Stimulated activated CD8-positive, alpha-beta memory T cell treated with anti-CD3 and anti-CD28 coated beads, Interleukin-15, amount 100 ng/mL, for 4 hours (primary cell): ENCODE data around the gene ZMAT3.

Source experiments
- DNase-seq, 2 donors: peaks; one replicate each; pipeline ENCODE4 v3.0.0-alpha.2; 2020; ENCODE audit warnings: low read depth in 2 of 2

The ZMAT3 gene

GRCh38 chr3:179021119-179021903 is 50.3 kb downstream of the ZMAT3 start:
- no peak for DNase-seq

DNA sequence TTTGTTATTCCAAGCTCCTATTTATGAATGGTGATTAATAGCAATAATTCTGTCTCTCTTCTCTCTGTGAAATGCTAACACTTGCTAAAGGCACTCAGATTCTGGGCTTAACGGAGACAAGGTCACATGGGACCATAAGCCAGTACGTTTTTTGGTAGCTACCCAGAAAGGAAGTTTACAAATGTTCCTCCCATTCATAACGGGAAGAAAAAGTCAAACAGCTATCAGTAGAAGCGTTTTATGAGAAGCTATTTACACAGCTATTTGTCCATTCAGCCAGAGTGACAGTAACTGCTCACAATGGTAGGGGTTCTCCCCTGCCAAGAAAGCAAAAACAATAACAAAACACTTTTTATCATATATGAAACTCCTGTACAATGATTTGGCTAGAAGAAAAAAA is 51.5 kb downstream of the ZMAT3 start:
- no peak for DNase-seq

GRCh38 chr3:179018808-179019207 is 52.8 kb downstream of the ZMAT3 start:
- no peak for DNase-seq

GRCh38 chr3:179016979-179017670 is 54.5 kb downstream of the ZMAT3 start:
- DNase-seq, result no peak

DNA sequence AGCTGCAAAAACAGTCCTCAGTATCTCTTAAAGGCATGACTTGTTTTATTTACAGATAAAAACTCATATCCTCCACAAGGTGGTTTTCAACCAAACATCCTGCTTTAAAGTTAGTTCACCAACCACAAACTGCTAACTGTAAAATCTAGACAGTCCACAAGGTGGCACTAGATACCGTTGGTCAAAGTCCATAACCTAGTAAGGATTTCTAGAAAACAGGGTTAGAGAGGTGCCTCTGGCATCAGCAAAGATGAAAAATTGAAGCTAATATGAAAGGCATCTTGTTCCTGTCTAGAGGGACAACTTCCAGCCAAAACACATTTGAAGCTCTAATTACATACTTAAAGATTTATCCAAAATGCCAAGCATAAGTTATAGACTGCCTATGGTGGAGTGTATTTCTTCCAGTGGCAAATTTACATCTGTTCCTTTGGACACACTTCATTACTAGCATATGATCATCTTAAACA is 56.0 kb downstream of the ZMAT3 start:
- peak in 1 of 2 donors; percentile 34 for DNase-seq

DNA sequence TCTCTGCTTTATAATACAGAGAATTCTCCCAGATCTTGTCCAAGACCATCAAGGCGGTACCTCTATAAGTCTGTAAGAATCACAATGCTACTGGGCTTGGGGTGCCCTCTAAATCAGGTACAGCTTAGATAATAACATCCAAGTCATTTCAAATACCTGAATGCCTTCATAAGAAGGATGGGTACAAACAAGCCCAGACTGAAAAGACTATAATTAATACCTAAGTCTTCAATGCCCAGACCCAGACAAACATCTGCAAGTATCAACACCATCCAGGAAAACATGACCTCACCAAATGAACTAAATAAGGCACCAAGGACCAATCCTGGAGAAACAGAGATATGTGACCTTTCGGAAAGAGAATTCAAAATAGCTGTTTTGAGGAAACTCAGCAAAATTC is 65.9 kb downstream of the ZMAT3 start:
- DNase-seq, result no peak

- no peak for DNase-seq
Measured at GRCh38 chr3:179005213-179005612, 66.4 kb downstream of the ZMAT3 start.

GRCh38 chr3:179000659-179001058 is 71.0 kb downstream of the ZMAT3 start:
- no peak for DNase-seq

DNA sequence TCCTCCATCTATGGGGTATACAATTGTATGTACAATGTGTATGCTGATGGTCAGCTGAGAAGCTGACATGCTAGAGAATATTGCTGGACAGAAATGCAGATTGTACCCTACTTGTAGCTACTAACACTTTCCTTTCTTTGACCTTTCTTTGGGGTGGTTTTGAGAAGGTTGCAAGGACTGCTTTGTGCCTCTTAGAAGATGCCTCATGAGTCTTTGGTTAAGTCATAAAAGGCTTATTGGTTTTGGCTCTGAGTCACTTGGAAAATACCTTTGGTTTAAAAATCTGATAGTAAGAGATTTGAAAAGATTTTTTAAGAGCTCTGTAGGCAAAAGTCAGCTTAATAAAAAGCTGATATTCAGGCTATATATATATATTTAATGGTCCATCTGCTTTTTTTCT is 71.5 kb downstream of the ZMAT3 start:
- DNase-seq, result no peak

- DNase-seq, result no peak
Measured at GRCh38 chr3:178996399-178996798, 75.2 kb downstream of the ZMAT3 start.

- no peak for DNase-seq
Measured at GRCh38 chr3:178990293-178990692, 81.3 kb downstream of the ZMAT3 start.

- DNase-seq, result no peak
Measured at GRCh38 chr3:178989821-178990220, 81.8 kb downstream of the ZMAT3 start.

DNA sequence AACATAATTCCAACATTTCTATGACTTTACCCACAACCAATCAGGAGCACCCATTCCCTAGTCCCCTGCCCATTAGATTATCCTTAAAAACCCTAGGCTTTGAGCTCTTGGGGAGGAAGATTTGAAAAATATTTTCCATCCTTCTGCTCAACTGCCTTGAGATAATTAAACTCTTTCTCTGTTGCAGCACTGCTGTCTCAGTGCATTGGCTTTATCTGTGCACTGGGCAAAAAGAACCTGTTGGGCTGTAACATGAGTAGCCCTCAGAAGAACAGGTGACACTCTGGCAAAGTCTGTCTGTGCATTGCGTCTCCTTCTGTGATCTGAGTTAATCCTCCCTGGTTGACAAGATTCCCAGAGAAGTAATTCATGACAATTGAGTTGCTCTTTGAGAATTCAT is 83.9 kb downstream of the ZMAT3 start:
- no peak for DNase-seq

DNA sequence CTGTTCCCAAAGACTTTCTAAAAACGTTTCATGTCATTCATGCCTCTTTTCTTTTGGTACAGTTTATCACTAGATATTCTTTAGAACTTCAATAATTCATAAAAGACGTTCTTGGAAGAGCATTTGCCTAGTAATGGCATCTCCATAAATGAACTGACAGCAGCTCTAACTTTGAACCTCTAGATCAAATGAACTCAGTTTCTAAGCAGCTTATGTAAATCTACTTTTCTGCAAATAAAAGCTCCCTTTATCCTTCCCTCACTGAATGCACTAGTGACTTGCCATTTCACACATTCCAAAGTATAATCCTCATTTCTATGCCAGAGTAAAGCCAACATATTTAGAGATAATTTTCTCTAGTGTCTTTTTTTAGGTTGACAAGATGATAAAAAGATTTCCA is 85.2 kb downstream of the ZMAT3 start:
- no peak for DNase-seq

- no peak for DNase-seq
Measured at GRCh38 chr3:178982137-178982536, 89.5 kb downstream of the ZMAT3 start.

- DNase-seq, result no peak
Measured at GRCh38 chr3:178975320-178975719, 96.3 kb downstream of the ZMAT3 start.

DNA sequence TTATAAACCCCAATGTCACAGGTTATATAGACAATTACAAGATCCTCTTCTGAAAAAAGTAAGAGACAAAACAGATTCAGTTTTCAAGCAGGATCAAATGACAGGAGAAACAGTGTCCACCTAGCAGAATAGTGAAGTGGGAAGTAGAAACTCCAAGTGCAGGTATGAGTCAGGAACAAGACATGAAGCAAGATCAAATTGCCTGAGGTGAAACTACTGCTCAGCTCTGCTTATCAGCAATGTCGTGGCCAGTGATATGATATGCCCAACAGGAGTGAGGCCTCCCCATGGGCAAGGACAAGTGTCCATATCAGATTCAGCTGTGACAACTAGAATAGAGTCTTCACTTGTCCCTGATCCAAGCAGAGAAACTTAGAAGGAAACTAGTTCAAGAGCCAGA is 100.0 kb downstream of the ZMAT3 start:
- DNase-seq, result no peak

GRCh38 chr3:178969004-178969700 is 102.5 kb downstream of the ZMAT3 start:
- DNase-seq, result no peak
